ENCODE data around the gene ST7.

The ST7 gene

GRCh38 chr7:117069379-117069778 lies 116.1 kb downstream of the ST7 start:
- DNase-seq: no peak

GRCh38 chr7:117071551-117071950 lies 118.2 kb downstream of the ST7 start:
- no peak for DNase-seq

GRCh38 chr7:117072620-117073118 lies 119.4 kb downstream of the ST7 start:
- DNase-seq: peak; percentile 15

GRCh38 chr7:117074378-117074777 lies 121.1 kb downstream of the ST7 start:
- DNase-seq: no peak

GRCh38 chr7:117075934-117076333 lies 122.6 kb downstream of the ST7 start:
- no peak for DNase-seq

- DNase-seq: no peak
These were observed 123.2 kb downstream of the ST7 start for GRCh38 chr7:117076426-117076943.

- no peak for DNase-seq
These were observed 124.4 kb downstream of the ST7 start for GRCh38 chr7:117077658-117078057.

- no peak for DNase-seq
These were observed 129.3 kb downstream of the ST7 start for GRCh38 chr7:117082647-117083046.

GRCh38 chr7:117083648-117084047 lies 130.3 kb downstream of the ST7 start:
- DNase-seq: no peak

- DNase-seq: no peak
These were observed 131.0 kb downstream of the ST7 start for GRCh38 chr7:117084286-117084685.

- no peak for DNase-seq
These were observed 132.0 kb downstream of the ST7 start for GRCh38 chr7:117085275-117085674.

GRCh38 chr7:117085769-117086463 lies 132.6 kb downstream of the ST7 start:
- DNase-seq: no peak

- DNase-seq: no peak
These were observed 133.5 kb downstream of the ST7 start for GRCh38 chr7:117086788-117087187.

- no peak for DNase-seq
These were observed 134.5 kb downstream of the ST7 start for GRCh38 chr7:117087639-117088396.

GRCh38 chr7:117088623-117089194 lies 135.4 kb downstream of the ST7 start:
- DNase-seq: no peak

- DNase-seq: no peak
These were observed 137.5 kb downstream of the ST7 start for GRCh38 chr7:117090791-117091190.

GRCh38 chr7:117091721-117092120 lies 138.4 kb downstream of the ST7 start:
- DNase-seq: no peak

- no peak for DNase-seq
These were observed 139.5 kb downstream of the ST7 start for GRCh38 chr7:117092785-117093184.

- DNase-seq: no peak
These were observed 141.2 kb downstream of the ST7 start for GRCh38 chr7:117094457-117094856.

GRCh38 chr7:117095055-117095454 lies 141.8 kb downstream of the ST7 start:
- DNase-seq: no peak

- DNase-seq: no peak
These were observed 143.0 kb downstream of the ST7 start for GRCh38 chr7:117096330-117096729.

GRCh38 chr7:117096942-117097341 lies 143.6 kb downstream of the ST7 start:
- DNase-seq: no peak

- DNase-seq: no peak
These were observed 144.6 kb downstream of the ST7 start for GRCh38 chr7:117097860-117098259.

GRCh38 chr7:117098457-117098856 lies 145.2 kb downstream of the ST7 start:
- no peak for DNase-seq
